HepG2 (cell line): ENCODE data around the gene PPM1H. TPM values are rescaled to one million over a fixed set of nuclear protein-coding genes. Genes with fewer than 3 reads are reported as not detected.

Experiments
- ATAC-seq: fragments of 200-7000 bp; cut with Tn5 transposase; 3 replicates; pipeline ENCODE4 v1.9.1; 2020; ENCODE audit warnings: mild to moderate bottlenecking, moderate library complexity
- BruUV-seq: library from RNA; stranded (reverse); fragments of 400-500 nt; replicated peaks from 2 replicates; lab custom pipeline; 2021; lab: Mats Ljungman, UMichigan
- CTCF ChIA-PET: fragments of 300-600 bp; formaldehyde crosslinking; extraction: SDS; loops from one replicate; lab custom pipeline; 2021; ENCODE audit warnings: low total read pairs, inconsistent platforms, low intra/inter-chr PET ratio; lab: Yijun Ruan, JAX
- POLR2A ChIA-PET: fragments of 350-600 bp; sonication (Branson Sonifier 250); formaldehyde crosslinking; loops from one replicate; lab custom pipeline; 2020; ENCODE audit warnings: antibody characterized with exemption, inconsistent platforms; lab: Yijun Ruan, JAX
- DNase-seq: peaks from one replicate; pipeline ENCODE4 v3.0.0-alpha.2; 2015; ENCODE audit warnings: low spot score
- FAIRE-seq: peaks from 3 replicates; lab custom pipeline; 2011; peaks lifted over from hg19 to GRCh38; lab: Jason Lieb, UNC
- H2AFZ ChIP-seq: one replicate; pipeline ENCODE4 v1.6.1; 2011; ENCODE audit warnings: low read length, inconsistent platforms
- H3K27ac ChIP-seq: fragments of 300-600 bp; 3 replicates; pipeline ENCODE4 v1.8.0; 2011; ENCODE audit warnings: mixed run types, mild to moderate bottlenecking, mixed read lengths, low read length, inconsistent platforms; ENCODE audit not compliant: insufficient read depth; ENCODE audit errors: extremely low read length
- H3K27me3 ChIP-seq, 2 experiments: fragments of 200-600 bp in 1 of 2; 2 replicates in 1 of 2; 3 replicates in 1 of 2; pipeline versions ENCODE4 v1.6.0 to v1.8.0; 2011; ENCODE audit warnings: low read length in 2 of 2, mild to moderate bottlenecking in 2 of 2, moderate library complexity in 2 of 2, inconsistent platforms in 1 of 2; ENCODE audit not compliant: insufficient read depth in 2 of 2, control insufficient read depth in 1 of 2
- H3K36me3 ChIP-seq, 2 experiments: fragments of 200-600 bp in 1 of 2; replicated peaks in 1 of 2; 2 replicates in 1 of 2; 3 replicates in 1 of 2; pipeline versions ENCODE4 v1.5.1 to v1.8.0; 2011; ENCODE audit warnings: low read length in 2 of 2, inconsistent platforms in 1 of 2; ENCODE audit not compliant: insufficient read depth in 2 of 2, control insufficient read depth in 1 of 2
- H3K4me1 ChIP-seq: 2 replicates; pipeline ENCODE4 v1.5.1; 2012; ENCODE audit warnings: low read length, inconsistent platforms; ENCODE audit not compliant: insufficient read depth
- H3K4me2 ChIP-seq: 2 replicates; pipeline ENCODE4 v1.6.0; 2011; ENCODE audit warnings: low read depth, low read length, inconsistent platforms
- H3K4me3 ChIP-seq, 3 experiments: fragments of 200-600 bp in 1 of 3; sonication (generic), shearing (Covaris generic) in 1 of 3; replicated peaks in 1 of 3; 2 replicates each; pipeline ENCODE4 v1.5.1; 2011 to 2016; ENCODE audit warnings: low read length in 3 of 3, inconsistent platforms in 2 of 3, low read depth in 2 of 3, mild to moderate bottlenecking in 2 of 3, control low read depth in 1 of 3, mixed read lengths in 1 of 3; ENCODE audit not compliant: insufficient read depth in 1 of 3
- H3K79me2 ChIP-seq: one replicate; pipeline ENCODE4 v1.6.1; 2011; ENCODE audit warnings: low read length, inconsistent platforms; ENCODE audit not compliant: insufficient read depth
- H3K9ac ChIP-seq: 2 replicates; pipeline ENCODE4 v1.6.0; 2011; ENCODE audit warnings: mild to moderate bottlenecking, low read depth, low read length, inconsistent platforms; ENCODE audit not compliant: insufficient read depth
- H3K9me3 ChIP-seq: 2 replicates; pipeline ENCODE4 v1.5.1; 2012; ENCODE audit warnings: mild to moderate bottlenecking, low read length
- H4K20me1 ChIP-seq: 2 replicates; pipeline ENCODE4 v1.6.0; 2011; ENCODE audit warnings: inconsistent platforms, mild to moderate bottlenecking, low read length, moderate library complexity; ENCODE audit not compliant: insufficient read depth
- SNAPC2 ChIP-seq: sonication (generic); formaldehyde crosslinking; IDR thresholded peaks from 2 replicates; pipeline ENCODE4 v1.8.1; 2022; ENCODE audit warnings: mild to moderate bottlenecking, missing genetic modification reagents
- THRA ChIP-seq: sonication (generic); formaldehyde crosslinking; IDR thresholded peaks from 2 replicates; pipeline ENCODE4 v1.4.0; 2020; ENCODE audit warnings: missing genetic modification reagents, borderline replicate concordance
- TIGD3 ChIP-seq: sonication (generic); formaldehyde crosslinking; IDR thresholded peaks from 2 replicates; pipeline ENCODE4 v1.5.1; 2020; ENCODE audit warnings: mild to moderate bottlenecking, missing genetic modification reagents, borderline replicate concordance
- ZFY ChIP-seq: sonication (generic); formaldehyde crosslinking; IDR thresholded peaks from 2 replicates; pipeline ENCODE4 v1.4.0; 2020; ENCODE audit warnings: missing genetic modification reagents
- ZNF883 ChIP-seq: sonication (generic); formaldehyde crosslinking; IDR thresholded peaks from 2 replicates; pipeline ENCODE4 v1.5.1; 2020; ENCODE audit warnings: mild to moderate bottlenecking, missing genetic modification reagents; ENCODE audit errors: not compliant biosample characterization
- WGBS: methylation state at CpG from one replicate; pipeline ENCODE4 v1.1.6; 2017; ENCODE audit warnings: low lambda C conversion rate; 5-methylcytosine and 5-hydroxymethylcytosine counted together
- in situ Hi-C: cut with HindIII; loops from 2 replicates; pipeline ENCODE4 v1.10.0; 2017; ENCODE audit warnings: low pct_unique_long_range_greater_than_20kb; ENCODE audit not compliant: extremely low pct_ligation_motif_present
- intact Hi-C: fragments of 100-400 bp; cut with micrococcal nuclease; formaldehyde crosslinking; loops from one replicate; pipeline ENCODE4 v1.10.0; 2022; ENCODE audit not compliant: unreplicated experiment
- polyA plus RNA-seq, 8 experiments: library from polyadenylated mRNA; depleted of rRNA in 3 of 8; stranded (reverse) in 7 of 8; unstranded in 1 of 8; fragments of >200 nt; fragmentation: Illumina TruSeq in 4 of 8; extraction: Trizol in 4 of 8; gene quantifications; 2 replicates each; pipeline versions ENCODE4 v1.2.1 to v1.2.3, GENCODE V29; 2011 to 2016; ENCODE audit warnings: low read depth in 4 of 8, missing spikeins in 1 of 8, mixed read lengths in 1 of 8; ENCODE audit not compliant: insufficient read depth in 1 of 8
- total RNA-seq, 5 experiments: library from RNA; depleted of rRNA; stranded (reverse); fragments of >200 nt; fragmentation: Illumina TruSeq; extraction: Trizol; gene quantifications; 2 replicates each; pipeline ENCODE4 v1.2.3, GENCODE V29; 2016; ENCODE audit warnings: low read depth in 1 of 5

Gene PPM1H
- total and polyA plus RNA-seq, 2 of the 13 experiments (the other 11 are each of a cell fraction or from before 2014, with no cell fraction given): 29.1 to 38.1 TPM

- WGBS: 100% methylated on average over 1 of the region's 1 CpG
- peak overlapping the region; percentile 86; the same call in 1 of the 2 replicates for H3K4me2 ChIP-seq
- H3K4me1 ChIP-seq: peaks cover 85% of the 10 kb centered on the region
- intact Hi-C loops: loop anchor here (2.0 to 5.0 kb wide), 2 partner anchors 51 to 74 kb away; no protein-coding TSS in a partner anchor
- peaks cover 1 to 7% of the 10 kb centered on the region in 2 experiments; a peak in 2 of 5 replicates for H3K36me3 ChIP-seq
- no peaks in the 10 kb centered on the region for H3K9me3 ChIP-seq
- H2AFZ ChIP-seq: no peak overlapping the region
- no TSS peak for BruUV-seq
- FAIRE-seq (no peak), ATAC-seq (no peak)
- no peak overlapping the region; the same call in 1 of the 2 replicates for H3K9ac ChIP-seq
- peaks cover 80% of the 10 kb centered on the region for H3K79me2 ChIP-seq
- H4K20me1 ChIP-seq: no peaks in the 10 kb centered on the region
- CTCF ChIA-PET: no interaction called here
- peak overlapping the region; percentile 96 for H3K27ac ChIP-seq
- H3K4me3 ChIP-seq: peak overlapping the region in 1 of 3 experiments; percentile 13; a peak in 1 of 6 replicates
- in situ Hi-C loops: no loop called here
- no peaks in the 10 kb centered on the region for H3K27me3 ChIP-seq
- POLR2A ChIA-PET: interaction anchor here (0.8 to 2.2 kb wide), 3 partner anchors 40 to 71 kb away, joined by 3 to 13 read pairs (median 5); partner anchors contain the start of gene PPM1H
- 0 out of 2 replicates have a peak, but pooled peaks have one; percentile 30 for TF ChIP-seq SNAPC2 (CRISPR knock-in tag)
- TF ChIP-seq ZFY (CRISPR knock-in tag): 0 out of 2 replicates have a peak, but pooled peaks have one; percentile 4
- TF ChIP-seq TIGD3 (CRISPR knock-in tag): no peak
- TF ChIP-seq ZNF883 (CRISPR knock-in tag): no peak
- peak; percentile 21; the same call in 1 of the 2 replicates for TF ChIP-seq THRA (CRISPR knock-in tag)
- TF ChIP-seq, all 625 proteins: peak for 3
- DNase-seq: no peak
Observed at GRCh38 chr12:62893276-62893675, 41.7 kb downstream of the PPM1H start.
